ENCODE results near the gene HK1.
A peak's percentile ranks its signal among the peaks of the same experiment; 100 is the strongest.

Gene HK1

DNA sequence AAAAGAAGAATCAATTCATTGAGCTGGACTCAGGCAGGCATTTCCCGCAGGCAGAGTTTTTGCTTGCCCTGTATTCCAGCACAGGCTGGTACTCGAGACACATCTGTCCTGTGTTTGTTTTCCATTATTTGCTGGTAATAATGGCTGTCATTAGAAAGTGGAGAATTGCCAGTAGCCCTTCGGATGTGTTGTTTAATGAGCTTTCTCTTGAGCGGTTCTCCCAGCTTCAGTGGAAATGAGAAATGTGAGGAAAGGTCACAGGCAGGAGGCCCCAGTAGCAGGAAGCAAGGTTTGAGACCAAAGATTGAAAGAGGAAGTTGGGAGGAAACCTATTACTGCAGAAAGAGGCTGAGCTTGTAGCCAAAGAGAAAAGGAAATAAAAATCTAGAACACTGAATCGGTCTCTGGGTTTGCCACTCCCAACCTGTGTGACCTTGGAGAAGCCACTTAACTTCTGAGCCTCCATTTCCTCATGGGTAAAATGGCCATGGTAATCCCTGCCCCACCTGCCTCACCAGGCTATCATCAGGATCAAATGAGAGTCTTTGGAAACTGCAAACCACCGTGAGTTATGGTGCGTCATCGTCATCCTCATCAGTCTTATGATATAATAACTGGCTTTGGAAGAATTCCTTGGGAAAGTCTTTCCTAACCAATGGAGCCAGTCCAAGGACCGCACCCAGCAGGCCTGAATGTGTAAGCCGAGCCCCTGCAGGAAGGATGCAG is 70.7 kb downstream of the HK1 start:
- peak; percentile 67 for DNase-seq (ENCODE audit: low read depth)

GRCh38 chr10:69349542-69349888 is 71.2 kb downstream of the HK1 start:
- DNase-seq (ENCODE audit: low read depth), result no peak

DNA sequence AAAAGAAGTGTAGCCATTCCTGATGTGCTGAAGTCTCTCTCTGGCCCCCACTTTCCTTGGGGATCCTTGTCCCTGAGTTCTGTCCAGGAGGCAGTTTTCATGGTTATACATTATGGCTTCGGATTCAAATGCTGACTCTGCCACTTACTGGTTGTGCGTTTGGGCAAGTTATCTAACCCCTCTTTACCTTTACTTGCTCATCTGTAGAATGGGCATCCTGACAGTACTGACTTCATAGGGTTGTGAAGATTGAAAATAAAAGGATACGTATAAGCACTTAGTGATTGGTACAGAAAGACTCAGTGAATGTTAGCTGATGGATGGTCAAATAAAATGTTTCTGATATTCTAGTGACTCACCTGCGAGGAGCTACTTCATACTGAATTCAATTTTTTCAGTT is 73.3 kb downstream of the HK1 start:
- no peak for DNase-seq (ENCODE audit: low read depth)

- no peak for DNase-seq (ENCODE audit: low read depth)
These were observed 74.4 kb downstream of the HK1 start for GRCh38 chr10:69352569-69353264.

GRCh38 chr10:69353977-69354635 is 75.8 kb downstream of the HK1 start:
- no peak for DNase-seq (ENCODE audit: low read depth)

DNA sequence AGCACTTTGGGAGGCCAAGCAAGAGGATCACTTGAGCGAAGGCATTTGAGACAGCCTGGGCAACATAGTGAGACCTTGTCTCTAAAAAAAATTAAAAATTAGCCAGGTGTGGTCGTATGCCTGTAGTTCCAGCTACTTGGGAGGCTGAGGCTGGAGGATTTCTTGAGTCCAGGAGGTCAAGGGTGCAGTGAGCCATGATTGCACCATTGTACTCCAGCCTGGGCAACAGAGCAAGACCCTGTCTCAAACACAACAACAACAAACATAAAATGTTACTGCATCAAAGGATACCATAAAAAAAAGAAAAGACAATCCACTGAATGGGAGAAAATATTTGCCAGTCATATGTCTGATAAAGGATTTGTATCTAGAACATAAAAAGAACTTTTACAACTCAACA is 77.9 kb downstream of the HK1 start:
- DNase-seq (ENCODE audit: low read depth), result no peak

DNA sequence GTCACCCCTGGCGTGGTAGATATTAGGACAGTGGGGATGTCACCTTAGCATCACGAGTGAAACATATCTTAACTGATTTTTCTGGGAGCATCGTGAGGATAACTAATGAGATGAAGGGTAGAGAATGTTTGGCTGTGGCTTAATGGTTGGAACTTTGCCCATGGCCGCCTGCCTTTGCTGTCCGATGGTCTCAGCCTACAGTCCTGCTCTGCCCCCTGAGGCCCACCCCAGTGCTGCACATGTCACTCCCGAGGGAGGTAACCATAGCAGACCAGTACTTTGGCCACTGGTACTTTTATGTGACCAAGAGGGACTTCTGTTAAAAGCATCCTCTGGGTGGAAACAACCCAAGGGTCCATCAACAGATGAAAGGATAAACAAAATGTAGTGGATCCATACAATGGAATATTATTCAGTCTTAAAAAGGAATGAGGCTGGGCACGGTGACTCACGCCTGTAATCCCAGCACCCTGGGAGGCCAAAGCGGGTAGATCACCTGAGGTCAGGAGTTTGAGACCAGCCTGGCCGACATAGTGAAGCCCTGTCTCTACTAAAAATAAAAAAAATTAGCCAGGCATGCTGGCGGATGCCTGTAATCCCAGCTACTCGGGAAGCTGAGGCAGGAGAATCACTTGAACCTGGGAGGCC is 80.0 kb downstream of the HK1 start:
- no peak for DNase-seq (ENCODE audit: low read depth)

DNA sequence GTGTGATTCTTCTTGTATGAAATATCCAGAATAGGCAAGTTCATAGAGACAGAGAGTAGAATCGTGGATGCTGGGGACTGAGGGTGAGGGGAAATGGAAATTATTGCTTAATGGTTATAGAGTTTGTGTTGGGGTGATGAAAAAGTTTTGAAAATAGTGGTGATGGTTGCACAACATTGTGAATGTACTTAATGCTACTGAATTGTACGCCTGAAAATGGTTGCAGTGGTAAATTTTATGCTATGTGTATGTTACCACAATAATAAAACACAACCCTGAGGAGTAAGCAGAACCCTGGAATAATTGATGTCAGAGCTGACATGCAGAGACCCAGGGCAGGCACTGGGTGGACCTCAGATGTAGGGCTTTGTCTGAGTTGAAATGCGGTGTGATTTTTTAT is 80.9 kb downstream of the HK1 start:
- no peak for DNase-seq (ENCODE audit: low read depth)

- DNase-seq (ENCODE audit: low read depth), result no peak
These were observed 81.3 kb downstream of the HK1 start for GRCh38 chr10:69359594-69359993.

- no peak for DNase-seq (ENCODE audit: low read depth)
These were observed 82.4 kb downstream of the HK1 start for GRCh38 chr10:69360485-69361302.

DNA sequence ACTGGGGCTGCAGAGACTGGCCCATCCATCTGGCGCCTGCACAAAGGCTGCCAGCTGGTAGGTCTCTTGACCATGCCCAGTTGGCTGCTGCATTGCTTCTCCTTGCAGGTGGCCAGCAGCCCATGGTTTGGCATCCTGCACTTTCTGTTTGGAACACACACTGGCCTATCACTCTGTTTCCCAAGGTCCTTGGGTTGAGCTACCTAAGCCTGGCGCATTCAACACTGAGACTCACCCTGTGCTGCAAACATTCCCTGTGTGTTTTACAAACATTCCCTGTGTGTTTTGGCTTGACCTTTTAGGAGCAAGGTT is 83.0 kb downstream of the HK1 start:
- DNase-seq (ENCODE audit: low read depth), result no peak

DNA sequence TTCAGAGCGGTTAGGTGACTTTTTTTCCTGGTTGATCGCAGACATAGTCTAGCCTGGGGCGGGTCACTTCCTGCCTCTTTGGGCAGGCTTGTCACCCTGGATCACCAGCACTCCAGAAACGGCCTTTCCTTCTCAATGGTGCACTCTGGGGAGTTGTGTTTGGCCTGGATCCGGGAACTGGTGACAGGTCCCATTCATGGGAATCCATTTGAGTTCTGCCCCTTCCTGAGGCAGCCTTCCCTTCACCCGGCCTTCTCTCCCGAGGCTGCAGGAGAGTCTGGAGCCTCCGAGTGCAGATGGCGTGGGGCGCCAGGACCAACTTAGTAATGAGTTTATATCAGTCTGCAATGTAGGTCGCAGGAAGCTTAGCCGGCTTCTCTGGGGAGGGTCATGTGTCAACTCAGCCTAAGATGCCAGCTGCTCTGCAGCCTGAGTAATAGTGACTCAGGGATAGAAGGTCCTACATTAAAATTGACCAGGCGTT is 84.2 kb downstream of the HK1 start:
- no peak for DNase-seq (ENCODE audit: low read depth)

GRCh38 chr10:69363666-69364065 is 85.4 kb downstream of the HK1 start:
- no peak for DNase-seq (ENCODE audit: low read depth)

DNA sequence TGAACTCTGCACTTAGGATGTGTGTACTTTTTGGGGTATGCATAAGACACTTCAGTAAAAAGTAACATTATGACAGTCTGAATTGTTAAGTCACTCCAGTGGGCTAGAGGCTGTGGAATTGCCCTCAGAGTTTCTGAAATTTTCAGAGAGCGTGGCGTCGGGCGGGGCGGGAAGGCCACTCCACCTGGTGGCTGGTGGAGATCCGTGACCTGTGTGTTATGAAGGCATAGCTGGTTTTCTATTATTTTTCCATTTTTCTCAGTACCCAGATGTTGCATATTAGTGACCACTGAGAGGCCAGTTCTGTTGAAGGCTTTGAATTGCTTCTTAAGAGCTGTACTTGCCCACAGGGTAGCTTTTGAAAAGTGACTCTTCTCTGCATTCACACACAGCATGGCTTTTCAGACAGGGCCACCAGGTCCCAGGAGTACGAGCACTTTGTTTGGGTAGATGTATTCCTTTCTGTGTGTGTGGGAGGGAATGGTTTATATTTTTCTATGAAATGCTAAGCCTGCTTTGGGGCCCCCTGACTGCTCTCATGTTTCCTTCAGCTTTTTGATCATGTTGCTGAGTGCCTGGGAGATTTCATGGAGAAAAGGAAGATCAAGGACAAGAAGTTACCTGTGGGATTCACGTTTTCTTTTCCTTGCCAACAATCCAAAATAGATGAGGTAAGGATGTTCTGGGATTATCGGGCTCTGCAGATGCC is 86.1 kb downstream of the HK1 start:
- DNase-seq (ENCODE audit: low read depth), result no peak

DNA sequence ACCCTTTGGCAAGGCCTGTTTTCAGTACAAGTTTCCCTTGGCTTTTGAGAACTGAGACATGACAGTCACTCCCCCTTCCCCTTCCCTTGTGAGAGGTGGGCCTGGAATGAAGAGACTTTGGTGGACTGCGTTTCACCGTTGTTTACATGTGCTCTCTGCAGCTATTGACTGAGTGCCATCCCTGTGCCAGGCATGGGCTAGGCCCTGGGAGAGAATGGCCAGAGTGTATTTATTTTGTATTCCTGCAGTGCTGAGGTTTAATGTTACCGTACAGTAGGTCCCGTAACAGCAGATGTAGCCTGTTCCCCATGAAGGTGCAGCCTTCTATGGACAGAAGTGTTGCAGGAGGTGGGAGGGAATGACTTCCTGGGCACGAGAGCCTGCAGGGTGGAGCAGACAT is 88.4 kb downstream of the HK1 start:
- DNase-seq (ENCODE audit: low read depth), result no peak

DNA sequence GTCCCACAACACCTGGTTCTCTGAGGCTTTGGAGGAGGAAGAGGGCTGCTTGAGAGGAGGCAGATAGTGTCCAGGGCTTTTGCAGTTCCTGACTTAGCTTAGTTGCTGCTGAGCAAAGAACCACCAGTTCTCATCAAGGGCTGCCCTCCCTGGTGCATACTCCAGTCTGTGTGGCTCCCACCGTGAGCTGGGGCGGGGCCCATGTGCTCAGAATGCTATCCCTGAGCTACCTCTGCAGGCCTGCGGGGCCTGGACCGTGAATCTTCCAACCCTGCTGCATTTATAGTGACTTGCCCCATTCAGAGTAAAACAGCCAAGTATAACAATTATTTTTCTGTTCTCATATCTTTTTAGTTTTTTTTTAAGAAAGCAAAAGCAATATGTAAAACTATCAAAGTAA is 89.2 kb downstream of the HK1 start:
- DNase-seq (ENCODE audit: low read depth), result no peak

DNA sequence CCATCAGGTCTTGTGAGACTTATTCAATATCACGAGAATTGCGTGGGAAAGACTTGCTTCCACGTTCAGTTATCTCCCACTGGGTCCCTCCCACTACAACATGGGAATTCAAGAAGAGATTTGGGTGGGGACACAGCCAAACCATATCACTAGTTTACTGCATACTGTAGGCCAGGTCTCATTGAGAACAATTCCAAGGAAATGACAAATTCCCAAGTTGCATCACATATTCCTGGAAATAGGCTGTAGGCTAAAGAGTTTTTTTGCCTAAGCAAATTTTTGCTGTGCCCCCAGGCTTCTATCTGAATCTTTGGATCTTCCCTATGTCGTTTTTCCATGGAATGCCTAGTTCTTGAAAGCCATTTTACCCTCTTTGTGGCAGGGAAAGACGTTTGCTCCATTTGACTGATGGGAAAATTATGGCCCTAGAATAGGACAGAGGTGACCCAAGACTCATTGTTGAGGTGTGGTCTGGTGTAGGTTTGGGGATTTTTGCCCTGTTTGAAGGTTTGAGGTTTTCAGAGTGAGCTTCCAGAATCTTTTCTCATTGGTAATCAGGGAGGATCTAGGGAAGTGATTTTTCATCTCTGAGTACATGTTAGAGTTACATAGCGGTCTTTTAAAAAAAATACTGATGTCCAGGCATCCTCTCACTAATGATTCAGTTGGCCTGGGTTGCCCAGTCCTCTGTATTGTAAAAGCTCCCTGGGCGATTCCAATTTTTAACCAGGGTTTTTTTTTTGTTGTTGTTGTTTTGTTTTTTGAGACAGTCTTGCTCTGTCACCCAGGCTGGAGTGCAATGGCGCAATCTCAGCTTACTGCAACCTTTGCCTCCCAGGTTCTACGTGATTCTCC is 94.1 kb downstream of the HK1 start:
- DNase-seq (ENCODE audit: low read depth), result no peak

GRCh38 chr10:69374242-69374641 is 95.9 kb downstream of the HK1 start:
- DNase-seq (ENCODE audit: low read depth), result no peak

- DNase-seq (ENCODE audit: low read depth), result no peak
These were observed 96.6 kb downstream of the HK1 start for GRCh38 chr10:69374931-69375306.

- no peak for DNase-seq (ENCODE audit: low read depth)
These were observed 97.2 kb downstream of the HK1 start for GRCh38 chr10:69375307-69376151.
